Measurements from ENCODE around the gene STK31.

DNA sequence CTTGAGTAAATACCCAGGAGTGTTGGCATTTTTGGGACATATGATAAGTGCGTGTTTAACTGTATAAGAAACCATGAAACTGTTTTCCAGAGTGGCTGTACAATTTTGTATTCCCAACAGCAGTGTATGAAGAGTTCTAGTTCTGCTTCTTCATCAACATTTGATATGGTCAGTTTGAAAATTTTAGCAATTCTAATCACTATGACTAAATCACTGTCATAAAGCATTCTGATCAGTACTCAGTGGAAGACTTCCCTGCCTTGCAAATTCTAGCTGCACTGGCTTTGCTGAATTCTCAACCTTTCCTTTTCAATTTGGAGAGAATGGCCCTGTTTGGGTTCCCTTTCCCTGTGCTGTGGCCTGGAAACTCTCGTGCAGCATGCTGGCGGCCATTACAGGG lies 48.6 kb upstream of the STK31 start:
- TF ChIP-seq POLR2AphosphoS5 (IDR thresholded peaks at IDR 0.05; ENCODE audit: low read depth, low read length) (no peak), TAF1 (IDR thresholded peaks at IDR 0.05; ENCODE audit: borderline replicate concordance, low read depth, low read length) (no peak), POLR2A (IDR thresholded peaks at IDR 0.05; ENCODE audit: low read depth, low read length) (no peak)
